GM19239 (cell line): Measurements from ENCODE around the gene RNASE4.
A peak's percentile ranks its signal among the peaks of the same experiment; 100 is the strongest.
"Not testable (repeated sequence)": the region's sequence is repeated elsewhere in the genome, so short reads cannot be mapped to it uniquely, and the experiment has no call there.

ENCODE experiments used
- DNase-seq: peaks from one replicate; pipeline ENCODE4 v3.0.0; 2011; ENCODE audit warnings: low spot score; ENCODE audit not compliant: insufficient read length
- FAIRE-seq: peaks from 2 replicates; lab custom pipeline; 2011; peaks lifted over from hg19 to GRCh38; lab: Jason Lieb, UNC

RNASE4 gene, protein sequence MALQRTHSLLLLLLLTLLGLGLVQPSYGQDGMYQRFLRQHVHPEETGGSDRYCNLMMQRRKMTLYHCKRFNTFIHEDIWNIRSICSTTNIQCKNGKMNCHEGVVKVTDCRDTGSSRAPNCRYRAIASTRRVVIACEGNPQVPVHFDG

GRCh38 chr14:20683891-20684661 lies at the start of gene RNASE4:
Gene RNASE4 (plus strand): TSS chr14:20684560. CDS start chr14:20699372, 14,812 bp downstream.
- peak; percentile 85 for FAIRE-seq
- DNase-seq, result peak; percentile 40

GRCh38 chr14:20641591-20641990 lies 42.8 kb upstream of the RNASE4 start, which contains the start of gene OR6S1:
Gene OR6S1 (minus strand): TSS chr14:20641691. CDS start chr14:20641691, 0 bp downstream.
- DNase-seq, result no peak
- no peak for FAIRE-seq

GRCh38 chr14:20642182-20642581 lies 42.2 kb upstream of the RNASE4 start:
- FAIRE-seq, result no peak
- DNase-seq, result no peak

- not testable (repeated sequence) for DNase-seq, FAIRE-seq
Measured at GRCh38 chr14:20642755-20643154, 41.6 kb upstream of the RNASE4 start.

DNA sequence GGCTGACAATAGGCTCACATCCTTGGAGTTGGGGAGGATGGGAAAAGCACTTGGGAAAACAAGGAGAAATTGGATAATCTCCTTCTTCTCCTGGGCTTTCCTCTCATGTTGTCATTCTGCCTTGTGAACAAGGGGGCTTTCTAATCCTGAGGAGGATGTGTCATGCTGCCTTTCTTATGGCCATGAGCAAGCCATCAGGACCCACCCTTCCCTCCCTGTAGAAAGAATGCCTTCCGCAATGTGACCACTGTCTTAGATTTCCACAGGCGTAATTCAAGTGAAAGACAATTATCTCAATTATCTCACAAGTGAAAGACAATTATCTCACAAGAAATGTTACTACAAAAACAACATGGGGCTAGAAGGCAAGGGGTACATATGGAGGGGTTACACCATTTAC lies 39.8 kb upstream of the RNASE4 start:
- DNase-seq (no peak), FAIRE-seq (no peak)

DNA sequence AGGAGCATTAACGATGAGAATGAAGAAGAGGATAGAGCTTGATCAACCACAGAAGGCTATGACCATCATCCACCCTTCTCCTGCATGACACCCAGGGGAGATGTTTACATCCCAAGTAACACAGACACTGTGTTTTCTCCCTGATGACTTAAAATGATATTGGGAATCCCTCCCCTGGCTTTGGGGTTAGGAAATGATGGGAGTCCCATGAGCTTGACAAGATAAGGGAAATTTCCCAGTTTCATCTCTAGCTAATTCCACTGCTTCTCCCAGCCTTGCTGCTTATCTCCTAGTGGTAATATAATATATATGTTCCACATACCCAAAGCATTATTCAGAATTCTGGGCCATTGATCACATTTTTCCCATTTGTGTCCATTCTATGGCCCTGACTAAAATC lies 38.9 kb upstream of the RNASE4 start:
- FAIRE-seq, result no peak
- no peak for DNase-seq

DNA sequence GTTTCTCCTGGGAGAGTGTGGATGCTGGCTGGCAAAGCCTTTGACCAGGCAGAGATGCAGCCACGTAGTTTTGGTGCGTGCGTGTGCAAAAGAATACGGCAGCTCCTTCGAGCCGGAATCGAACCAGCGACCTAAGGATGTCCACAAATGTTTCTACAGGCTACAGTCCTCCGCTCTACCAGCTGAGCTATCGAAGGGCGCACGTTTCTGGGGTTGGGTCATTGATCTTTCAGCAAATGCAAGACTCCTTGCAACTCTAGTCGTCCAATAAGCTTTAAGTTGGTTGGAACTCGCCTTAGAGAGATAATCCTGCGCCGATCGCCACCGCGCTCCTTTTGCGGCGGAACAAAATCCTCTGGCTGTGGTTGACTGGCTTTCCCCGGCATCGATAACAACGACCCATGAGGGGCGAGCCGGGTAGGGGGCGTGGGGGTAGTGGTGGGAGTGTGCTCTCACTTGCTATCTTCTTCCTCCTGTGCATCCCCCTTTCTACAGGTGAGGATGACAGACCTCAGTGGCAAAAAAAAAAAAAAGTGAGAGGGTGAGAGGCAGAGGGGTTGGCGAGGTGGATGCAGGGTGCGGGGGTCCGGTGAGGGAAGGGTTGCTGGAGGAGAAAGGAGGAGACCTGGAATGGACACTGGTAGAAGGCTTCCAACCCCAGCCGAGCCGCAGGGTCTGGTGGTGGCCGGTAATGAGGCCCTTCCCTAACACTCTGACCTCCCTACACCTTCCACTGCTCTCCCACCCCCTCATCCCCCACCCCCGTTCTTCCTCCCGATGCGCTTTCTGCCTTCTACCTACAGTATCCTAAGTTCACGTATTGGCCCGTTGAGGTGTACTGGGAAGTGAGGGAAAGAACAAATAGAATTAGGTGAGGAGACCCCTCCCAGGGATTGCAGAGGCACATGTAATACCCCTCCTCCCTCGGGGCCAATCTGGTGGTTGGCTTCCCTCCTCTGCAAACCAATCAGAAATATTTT lies 31.1 kb upstream of the RNASE4 start:
- DNase-seq (no peak), FAIRE-seq (no peak)

GRCh38 chr14:20655851-20656250 lies 28.5 kb upstream of the RNASE4 start:
- DNase-seq, result no peak
- FAIRE-seq, result no peak

DNA sequence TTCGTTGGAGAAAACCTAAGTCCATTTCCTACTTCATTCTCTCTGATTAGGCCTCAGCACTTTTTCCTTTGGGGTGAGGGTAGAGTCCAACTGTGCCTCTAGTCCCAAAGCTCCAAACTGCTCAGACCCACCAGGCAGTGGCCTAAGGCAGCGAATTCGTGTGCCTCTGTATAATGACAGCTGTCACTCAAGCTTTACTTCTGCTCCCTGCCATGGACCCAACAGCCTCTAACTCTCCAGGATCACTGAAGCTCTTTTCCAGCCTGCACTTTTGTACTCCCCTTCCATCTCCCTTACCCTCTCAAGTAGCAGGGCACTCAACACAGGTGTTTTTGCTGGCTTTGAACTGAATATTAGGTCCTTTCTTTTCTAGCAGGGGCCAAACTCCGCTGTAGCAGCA lies 28.1 kb upstream of the RNASE4 start:
- FAIRE-seq, result no peak
- DNase-seq, result no peak

DNA sequence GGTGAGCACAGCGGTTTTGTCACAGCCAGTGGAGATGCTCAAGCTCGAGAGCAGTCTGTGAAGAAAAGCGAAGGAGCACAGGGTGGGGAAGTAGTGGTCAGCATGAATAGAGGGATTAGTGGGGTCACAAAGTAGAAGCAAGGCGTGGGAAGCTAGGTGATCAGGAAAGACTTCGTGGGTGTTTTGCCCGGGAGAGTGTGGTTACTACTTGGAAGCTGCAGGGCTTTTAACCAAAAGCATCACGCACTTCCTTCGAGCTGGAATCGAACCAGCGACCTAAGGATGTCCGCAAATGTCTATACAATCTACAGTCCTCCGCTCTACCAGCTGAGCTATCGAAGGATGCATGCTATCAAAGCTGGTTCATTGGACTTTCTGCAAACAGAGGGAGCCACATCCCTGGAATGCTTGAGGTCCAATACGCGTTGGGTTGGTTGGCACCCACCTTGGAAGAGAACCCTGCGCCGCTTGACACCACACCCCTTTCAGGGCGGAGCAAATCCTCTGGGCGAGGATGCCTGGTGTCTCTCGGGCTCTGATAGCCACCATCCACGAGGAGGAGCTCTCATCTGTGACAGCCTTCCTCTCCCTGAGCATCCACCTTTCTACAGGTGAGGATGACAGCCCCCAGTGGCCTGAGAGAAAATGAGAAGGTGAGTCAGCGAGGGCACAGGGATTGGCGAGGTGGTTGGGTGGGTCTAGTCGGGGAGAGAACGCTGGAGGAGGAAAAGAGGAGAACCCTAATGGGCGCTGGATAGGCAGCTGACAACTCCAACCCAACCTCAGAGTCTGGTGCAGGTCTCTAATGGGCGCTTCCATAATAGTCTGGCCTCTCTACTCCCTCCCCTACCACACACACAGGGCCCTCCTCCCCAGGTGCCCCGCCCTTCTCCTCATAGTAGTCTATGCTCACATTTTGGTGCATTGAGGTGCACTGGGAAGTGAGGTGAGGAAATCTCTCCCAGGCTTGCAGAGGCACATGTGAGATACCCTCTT lies 26.8 kb upstream of the RNASE4 start:
- no peak for FAIRE-seq

GRCh38 chr14:20658246-20658645 lies 26.1 kb upstream of the RNASE4 start:
- DNase-seq (no peak), FAIRE-seq (no peak)

More for the DNA sequence above, 26.8 kb upstream of the RNASE4 start:
- DNase-seq, result no peak

- FAIRE-seq, result no peak
- no peak for DNase-seq
Measured at GRCh38 chr14:20659336-20659735, 25.0 kb upstream of the RNASE4 start.

- FAIRE-seq (no peak), DNase-seq (no peak)
Measured at GRCh38 chr14:20659813-20660395, 24.5 kb upstream of the RNASE4 start.

DNA sequence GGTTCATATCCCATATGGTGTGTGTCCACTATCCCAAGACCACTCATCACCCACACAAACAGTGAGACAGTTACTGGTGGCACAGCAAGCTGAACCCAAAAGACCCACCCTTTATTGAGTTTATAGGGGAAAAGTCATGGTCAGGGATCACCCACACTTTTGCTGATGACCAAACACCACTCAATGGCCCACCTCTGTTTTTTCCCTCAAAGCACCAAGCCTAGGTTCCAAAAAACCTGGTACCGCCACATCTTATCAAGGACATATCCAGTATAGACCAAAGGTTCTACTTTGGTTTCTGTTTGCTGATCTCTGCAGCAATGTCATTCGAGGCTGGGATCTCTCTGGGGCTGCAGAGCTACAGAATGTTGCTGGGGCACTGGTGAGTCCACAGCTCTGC lies 23.2 kb upstream of the RNASE4 start:
- no peak for DNase-seq
- FAIRE-seq, result no peak

DNA sequence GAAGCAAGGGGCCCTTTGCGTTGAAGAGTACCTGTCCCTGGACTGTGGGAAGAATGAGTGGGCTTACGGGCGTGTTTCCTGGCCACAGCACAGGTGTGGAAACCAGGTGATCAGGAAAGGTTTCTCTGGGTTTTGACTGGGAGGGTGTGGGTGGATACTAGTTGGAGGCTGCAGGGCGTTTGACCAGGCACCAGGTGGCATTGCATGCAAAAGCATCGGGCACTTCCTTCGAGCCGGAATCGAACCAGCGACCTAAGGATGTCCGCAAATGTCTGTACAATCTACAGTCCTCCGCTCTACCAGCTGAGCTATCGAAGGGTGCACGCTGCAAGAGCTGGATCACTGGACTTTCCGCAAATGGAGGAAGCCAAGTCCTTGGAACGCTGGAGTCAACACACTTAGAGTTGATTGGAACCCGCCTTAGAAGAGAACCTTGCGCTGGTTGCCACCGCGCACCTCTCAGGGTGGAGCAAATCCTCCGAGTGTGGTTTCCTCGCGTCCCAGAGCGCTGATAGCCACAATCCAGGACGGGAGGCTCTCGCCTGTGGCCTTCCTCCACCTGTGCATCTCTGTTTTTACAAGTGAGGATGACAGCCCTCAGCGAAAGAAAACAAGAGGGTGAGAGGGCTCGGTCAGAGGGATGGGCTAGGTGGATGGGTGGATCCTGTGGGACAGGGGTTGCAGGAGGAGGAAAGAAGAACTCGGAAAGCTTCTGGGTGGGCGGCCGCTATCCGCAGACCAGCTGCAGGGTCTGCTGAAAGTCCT lies 21.2 kb upstream of the RNASE4 start:
- DNase-seq (no peak), FAIRE-seq (peak; percentile 92)

GRCh38 chr14:20666400-20666961 lies 17.9 kb upstream of the RNASE4 start:
- FAIRE-seq, result peak; percentile 60

GRCh38 chr14:20667957-20668356 lies 16.4 kb upstream of the RNASE4 start:
- DNase-seq (no peak), FAIRE-seq (peak; percentile 98)

More at GRCh38 chr14:20666400-20666961, 17.9 kb upstream of the RNASE4 start:
- DNase-seq, result not testable (repeated sequence)

GRCh38 chr14:20668969-20669368 lies 15.4 kb upstream of the RNASE4 start:
- FAIRE-seq, result no peak
- DNase-seq, result no peak
